ENCODE measurements around the gene KCTD15. TPM values are rescaled to one million over a fixed set of nuclear protein-coding genes. Genes with fewer than 3 reads are reported as not detected.

Gene KCTD15
- total RNA-seq, 1 donor from 2014 or later: 9.9 TPM

- intact Hi-C loops (cut with micrococcal nuclease): loop anchor here (5.0 kb wide), 1 partner anchor 217 kb away; no protein-coding TSS in a partner anchor
- H3K4me3 ChIP-seq: no peak overlapping the region
- no peak for TF ChIP-seq CTCF (IDR thresholded peaks at IDR 0.05; ENCODE audit: borderline replicate concordance)
- H3K36me3 ChIP-seq: no peaks in the 10 kb centered on the region
- no peak overlapping the region for H3K27ac ChIP-seq (replicated peaks)
- H3K4me1 ChIP-seq: peaks cover 16% of the 10 kb centered on the region
- H3K27me3 ChIP-seq (ENCODE audit: low read depth): peaks cover 91% of the 10 kb centered on the region
- no peaks in the 10 kb centered on the region for H3K9me3 ChIP-seq (replicated peaks)
- no peak for DNase-seq
Measured at GRCh38 chr19:33780746-33781145, 15.9 kb upstream of the KCTD15 start.

GRCh38 chr19:33781415-33781935 lies 15.2 kb upstream of the KCTD15 start:
- Histone ChIP-seq H3K9me3 (replicated peaks) (no peaks in the 10 kb centered on the region), H3K36me3 (no peaks in the 10 kb centered on the region), H3K27ac (replicated peaks) (no peak overlapping the region), H3K4me3 (no peak overlapping the region), H3K27me3 (ENCODE audit: low read depth) (peaks cover 85% of the 10 kb centered on the region), H3K4me1 (peaks cover 16% of the 10 kb centered on the region)
- no peak for TF ChIP-seq CTCF (IDR thresholded peaks at IDR 0.05; ENCODE audit: borderline replicate concordance)
- intact Hi-C loops (cut with micrococcal nuclease): loop anchor here (5.0 kb wide), 1 partner anchor 216 kb away; no protein-coding TSS in a partner anchor
- no peak for DNase-seq

GRCh38 chr19:33781996-33782395 lies 14.7 kb upstream of the KCTD15 start:
- H3K4me1 ChIP-seq: peaks cover 16% of the 10 kb centered on the region
- TF ChIP-seq CTCF (IDR thresholded peaks at IDR 0.05; ENCODE audit: borderline replicate concordance): no peak
- H3K4me3 ChIP-seq: no peak overlapping the region
- no peaks in the 10 kb centered on the region for H3K36me3 ChIP-seq
- intact Hi-C loops (cut with micrococcal nuclease): loop anchor here (5.0 kb wide), 1 partner anchor 215 kb away; no protein-coding TSS in a partner anchor
- no peak for DNase-seq
- no peaks in the 10 kb centered on the region for H3K9me3 ChIP-seq (replicated peaks)
- H3K27ac ChIP-seq (replicated peaks): no peak overlapping the region
- peaks cover 85% of the 10 kb centered on the region for H3K27me3 ChIP-seq (ENCODE audit: low read depth)

GRCh38 chr19:33784432-33784831 lies 12.2 kb upstream of the KCTD15 start:
- Histone ChIP-seq H3K36me3 (no peaks in the 10 kb centered on the region), H3K9me3 (replicated peaks) (no peaks in the 10 kb centered on the region), H3K4me3 (no peak overlapping the region), H3K27me3 (ENCODE audit: low read depth) (peaks cover 84% of the 10 kb centered on the region), H3K4me1 (peaks cover 7% of the 10 kb centered on the region), H3K27ac (replicated peaks) (no peak overlapping the region)
- TF ChIP-seq CTCF (IDR thresholded peaks at IDR 0.05; ENCODE audit: borderline replicate concordance): no peak
- intact Hi-C loops (cut with micrococcal nuclease): loop anchor here (5.0 kb wide), 1 partner anchor 213 kb away; no protein-coding TSS in a partner anchor
- DNase-seq: no peak

- Histone ChIP-seq H3K4me1 (peaks cover 3% of the 10 kb centered on the region), H3K27ac (replicated peaks) (no peak overlapping the region), H3K36me3 (no peaks in the 10 kb centered on the region), H3K9me3 (replicated peaks) (no peaks in the 10 kb centered on the region), H3K27me3 (ENCODE audit: low read depth) (peaks cover 76% of the 10 kb centered on the region), H3K4me3 (no peak overlapping the region)
- TF ChIP-seq CTCF (IDR thresholded peaks at IDR 0.05; ENCODE audit: borderline replicate concordance): no peak
- intact Hi-C loops (cut with micrococcal nuclease): no loop called here
- DNase-seq: no peak
Measured at GRCh38 chr19:33785795-33786194, 10.9 kb upstream of the KCTD15 start.

Measured in left ventricle myocardium inferior (tissue), 1 donor.